DMS53 (cell line): ENCODE data around the gene ALG13.
"Not testable (repeated sequence)": the region's sequence is repeated elsewhere in the genome, so short reads cannot be mapped to it uniquely, and the experiment has no call there.

ENCODE experiments used
- DNase-seq: peaks from one replicate; lab custom pipeline; 2025; lab: John Stamatoyannopoulos, UW

The ALG13 gene

GRCh38 chrX:111680988-111681779, at the start of gene ALG13:
TSS of gene ALG13 (plus strand) at chrX:111681170. CDS start at chrX:111681219, 49 bp downstream.
- peak; percentile 95 for DNase-seq

DNA sequence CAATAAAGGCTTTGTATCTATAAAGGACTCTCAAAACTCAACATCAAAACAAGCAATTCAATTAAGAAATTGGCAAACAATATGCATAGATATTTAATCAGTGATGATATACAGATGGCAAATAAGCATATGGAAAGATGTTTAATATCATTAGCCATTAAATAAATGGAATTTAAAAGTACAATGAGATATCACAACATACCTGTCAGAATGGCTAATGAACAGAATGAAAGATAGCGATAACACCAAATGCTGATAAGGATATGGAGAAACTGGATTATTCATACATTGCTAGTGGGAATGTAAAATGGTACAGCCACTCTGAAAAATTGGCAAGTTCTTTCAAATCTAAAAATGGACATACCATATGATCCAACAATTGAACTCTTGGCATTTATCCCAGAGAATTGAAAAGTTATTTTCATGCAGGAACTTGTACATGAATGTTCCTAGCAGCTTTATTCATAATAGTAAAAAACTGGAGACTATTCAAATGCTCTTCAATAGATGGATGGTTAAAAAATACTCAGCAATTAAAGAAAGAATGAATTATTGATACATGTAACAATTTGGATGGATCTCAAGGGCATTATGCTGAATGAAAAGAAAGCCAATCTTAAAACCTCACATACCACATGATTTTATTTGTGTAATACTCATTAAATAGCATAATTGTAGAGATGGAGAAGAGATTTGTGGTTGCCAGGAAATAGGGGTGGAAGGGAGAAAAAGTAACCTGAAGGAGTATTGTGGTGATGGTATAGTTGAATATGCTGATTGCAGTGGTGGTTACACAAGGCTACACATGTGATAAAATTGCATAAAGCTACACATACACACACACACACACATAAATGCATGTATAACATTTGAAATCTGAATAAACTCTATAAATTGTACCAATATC, 45.9 kb upstream of the ALG13 start:
- DNase-seq = no peak

- DNase-seq = no peak
These were observed 39.0 kb upstream of the ALG13 start for GRCh38 chrX:111641969-111642368.

GRCh38 chrX:111645165-111645564, 35.8 kb upstream of the ALG13 start:
- not testable (repeated sequence) for DNase-seq

GRCh38 chrX:111645607-111646006, 35.4 kb upstream of the ALG13 start:
- DNase-seq = no peak

DNA sequence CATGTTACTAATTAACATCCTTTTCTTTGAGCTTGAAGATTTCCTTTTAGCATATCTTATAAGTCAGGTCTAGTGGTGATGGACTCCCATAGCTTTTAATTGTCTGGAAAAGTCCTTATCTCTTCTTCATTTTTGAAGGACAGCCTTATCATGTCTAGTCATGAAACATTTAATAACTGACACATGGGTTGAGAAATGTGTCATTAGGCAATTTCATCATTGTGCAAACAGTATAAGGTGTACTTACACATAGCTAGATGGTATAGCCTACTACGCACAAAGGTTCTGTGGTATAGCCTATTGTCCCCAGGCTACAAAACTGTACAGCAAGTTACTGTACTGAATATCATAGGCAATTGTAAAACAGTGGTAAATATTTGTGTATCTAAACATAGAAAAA, 34.5 kb upstream of the ALG13 start:
- no peak for DNase-seq

GRCh38 chrX:111648802-111649201, 32.2 kb upstream of the ALG13 start:
- DNase-seq = no peak

GRCh38 chrX:111649638-111650037, 31.3 kb upstream of the ALG13 start:
- DNase-seq = no peak

- DNase-seq = no peak
These were observed 30.1 kb upstream of the ALG13 start for GRCh38 chrX:111650845-111651244.

DNA sequence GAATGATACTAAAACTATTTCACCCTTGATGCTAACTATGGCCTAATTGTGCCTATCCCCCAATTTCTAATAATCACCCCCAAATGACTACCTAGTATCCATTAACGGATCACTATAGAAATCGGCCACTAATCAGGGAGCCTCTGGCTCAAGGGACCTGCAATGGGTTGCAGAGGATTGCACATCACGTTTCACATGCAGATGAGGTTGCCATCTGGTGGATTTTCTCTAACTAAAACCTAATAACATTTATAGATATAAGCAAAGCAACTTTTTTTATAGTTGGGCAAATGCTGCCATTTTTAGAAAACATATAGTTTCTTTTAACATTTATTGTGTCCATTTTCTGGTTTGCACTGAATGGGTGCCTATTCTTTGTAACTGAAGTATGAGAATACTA, 28.3 kb upstream of the ALG13 start:
- peak; percentile 38 for DNase-seq

DNA sequence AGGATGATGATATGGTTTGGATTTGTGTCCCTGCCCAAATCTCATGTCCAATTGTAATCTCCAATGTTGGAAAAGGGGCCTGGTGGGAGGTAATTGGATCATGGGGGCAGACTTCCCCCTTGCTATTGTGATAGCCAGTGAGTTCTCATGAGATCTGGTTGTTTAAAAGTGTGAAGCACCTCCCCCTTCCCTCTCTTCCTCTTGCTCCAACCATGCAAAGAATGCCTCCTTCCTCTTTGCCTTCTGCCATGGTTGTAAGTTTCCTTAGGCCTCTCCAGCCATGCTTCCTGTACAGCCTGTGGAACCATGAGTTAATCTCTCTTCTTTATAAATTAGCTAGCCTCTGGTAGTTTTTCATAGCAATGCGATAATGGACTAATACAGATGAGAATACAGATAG, 19.7 kb upstream of the ALG13 start:
- DNase-seq = no peak

DNA sequence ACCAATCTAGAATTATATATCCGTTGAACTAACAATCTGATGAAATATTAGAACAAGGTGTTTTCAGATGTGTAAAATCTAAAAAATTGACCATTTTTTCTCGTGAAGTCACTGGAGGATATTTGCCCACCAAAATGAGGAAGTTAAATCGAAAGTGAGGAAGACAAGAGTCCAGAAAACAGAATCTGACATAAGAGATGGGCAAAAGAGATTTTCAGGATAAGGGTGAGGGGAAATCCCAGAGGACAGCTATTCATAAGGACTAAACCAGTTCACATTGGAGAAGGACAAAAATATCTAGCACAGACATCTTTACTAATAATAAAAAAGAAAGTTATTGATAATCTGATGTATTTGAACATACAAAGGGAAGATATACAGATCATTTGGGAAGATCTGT, 18.7 kb upstream of the ALG13 start:
- no peak for DNase-seq

DNA sequence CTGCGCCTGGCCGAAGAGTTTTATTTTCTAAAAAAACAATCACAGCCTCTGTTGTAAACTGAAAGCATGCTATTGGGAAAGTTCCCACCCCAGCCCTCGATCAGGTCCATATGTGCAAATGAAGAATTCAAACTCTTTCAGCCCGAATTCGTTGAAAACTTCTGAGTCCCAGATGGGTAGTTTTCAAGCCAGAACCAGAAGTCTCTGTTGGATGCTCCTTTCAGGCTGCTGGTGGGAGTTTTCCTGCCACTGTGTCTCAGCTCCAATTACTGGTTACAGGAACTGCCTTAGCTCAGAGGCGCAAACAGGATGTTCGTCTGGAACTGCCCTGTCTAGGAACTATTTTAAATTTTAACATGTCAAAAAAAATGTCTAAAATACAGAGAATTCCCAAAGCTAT, 9.3 kb upstream of the ALG13 start:
- DNase-seq = no peak

GRCh38 chrX:111687305-111687704, 6.3 kb downstream of the ALG13 start:
- no peak for DNase-seq

- DNase-seq = no peak
These were observed 14.4 kb downstream of the ALG13 start for GRCh38 chrX:111695297-111695880.

GRCh38 chrX:111719426-111720210, 38.6 kb downstream of the ALG13 start:
- DNase-seq = peak; percentile 32

DNA sequence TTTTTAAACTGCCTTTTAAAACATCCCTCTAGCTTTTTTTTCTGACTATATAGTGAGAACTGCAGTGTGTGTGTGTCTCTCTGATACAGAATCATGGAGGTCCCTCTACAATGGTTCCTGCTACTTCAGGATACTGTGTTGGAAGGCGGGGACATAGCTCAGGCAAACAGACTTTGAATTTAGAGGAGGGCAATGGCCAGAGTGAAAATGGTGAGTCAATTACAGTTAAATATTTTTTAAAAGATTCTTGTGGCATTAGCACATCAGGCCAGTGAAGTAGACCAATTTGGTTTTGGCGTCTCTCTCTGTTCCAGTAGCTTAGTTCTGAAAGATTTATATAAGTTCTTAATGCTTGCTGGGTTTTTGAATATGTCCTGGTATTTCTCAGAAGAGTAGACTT, 47.1 kb downstream of the ALG13 start:
- DNase-seq = no peak

GRCh38 chrX:111731351-111731750, 50.4 kb downstream of the ALG13 start:
- DNase-seq = no peak

GRCh38 chrX:111736571-111736970, 55.6 kb downstream of the ALG13 start:
- no peak for DNase-seq

GRCh38 chrX:111742018-111742417, 61.0 kb downstream of the ALG13 start:
- no peak for DNase-seq

DNA sequence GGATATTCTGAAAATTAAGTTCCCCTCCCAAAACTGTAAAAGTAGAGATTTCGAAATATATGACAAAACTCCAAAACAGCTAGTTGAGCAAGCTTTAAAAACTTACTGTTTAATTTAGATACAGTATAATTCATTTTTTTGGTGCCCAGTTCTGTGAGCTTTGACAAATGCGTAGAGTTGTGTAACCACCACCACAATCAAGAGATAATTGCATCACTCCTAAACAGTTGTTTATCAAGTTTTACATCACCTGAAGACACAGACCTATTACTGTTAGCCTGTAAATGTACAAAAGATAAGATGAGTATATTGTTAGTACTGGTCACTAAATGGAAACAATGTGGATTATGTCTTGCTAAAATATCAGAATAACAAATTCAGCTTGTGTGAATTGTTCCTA, 62.3 kb downstream of the ALG13 start:
- no peak for DNase-seq

- DNase-seq = no peak
These were observed 75.5 kb downstream of the ALG13 start for GRCh38 chrX:111756486-111756885.
